GM19438 (cell line): ENCODE results near the gene PALD1.
"Not testable (repeated sequence)": the region's sequence is repeated elsewhere in the genome, so short reads cannot be mapped to it uniquely, and the experiment has no call there.

Source experiments
- ATAC-seq: cut with Tn5 transposase; IDR thresholded peaks from one replicate; pipeline ENCODE4 v1.9.1; 2021; ENCODE audit warnings: low read depth; ENCODE audit not compliant: unreplicated experiment

The PALD1 gene

GRCh38 chr10:70600512-70601395 lies 122.2 kb downstream of the PALD1 start:
- ATAC-seq = no peak

- no peak for ATAC-seq
These were observed 123.2 kb downstream of the PALD1 start for GRCh38 chr10:70601746-70602145.

GRCh38 chr10:70602665-70603448 lies 124.3 kb downstream of the PALD1 start, which contains the start of gene PRF1:
Gene PRF1 (minus strand): TSS chr10:70602741. CDS start chr10:70600902, 1,839 bp downstream.
- ATAC-seq = no peak

GRCh38 chr10:70603449-70603801 lies 124.9 kb downstream of the PALD1 start:
- no peak for ATAC-seq

GRCh38 chr10:70604106-70604505 lies 125.5 kb downstream of the PALD1 start:
- no peak for ATAC-seq

- ATAC-seq = no peak
These were observed 126.6 kb downstream of the PALD1 start for GRCh38 chr10:70605161-70605560.

GRCh38 chr10:70607936-70608335 lies 129.4 kb downstream of the PALD1 start:
- no peak for ATAC-seq

- no peak for ATAC-seq
These were observed 135.4 kb downstream of the PALD1 start for GRCh38 chr10:70613941-70614340.

- ATAC-seq = not testable (repeated sequence)
These were observed 135.8 kb downstream of the PALD1 start for GRCh38 chr10:70614364-70614763.

- no peak for ATAC-seq
These were observed 136.6 kb downstream of the PALD1 start for GRCh38 chr10:70615211-70615610.

GRCh38 chr10:70615784-70616522 lies 137.4 kb downstream of the PALD1 start:
- ATAC-seq = no peak

- ATAC-seq = no peak
These were observed 138.2 kb downstream of the PALD1 start for GRCh38 chr10:70616761-70617160.
